ENCODE results near the gene ARAF.

DNA sequence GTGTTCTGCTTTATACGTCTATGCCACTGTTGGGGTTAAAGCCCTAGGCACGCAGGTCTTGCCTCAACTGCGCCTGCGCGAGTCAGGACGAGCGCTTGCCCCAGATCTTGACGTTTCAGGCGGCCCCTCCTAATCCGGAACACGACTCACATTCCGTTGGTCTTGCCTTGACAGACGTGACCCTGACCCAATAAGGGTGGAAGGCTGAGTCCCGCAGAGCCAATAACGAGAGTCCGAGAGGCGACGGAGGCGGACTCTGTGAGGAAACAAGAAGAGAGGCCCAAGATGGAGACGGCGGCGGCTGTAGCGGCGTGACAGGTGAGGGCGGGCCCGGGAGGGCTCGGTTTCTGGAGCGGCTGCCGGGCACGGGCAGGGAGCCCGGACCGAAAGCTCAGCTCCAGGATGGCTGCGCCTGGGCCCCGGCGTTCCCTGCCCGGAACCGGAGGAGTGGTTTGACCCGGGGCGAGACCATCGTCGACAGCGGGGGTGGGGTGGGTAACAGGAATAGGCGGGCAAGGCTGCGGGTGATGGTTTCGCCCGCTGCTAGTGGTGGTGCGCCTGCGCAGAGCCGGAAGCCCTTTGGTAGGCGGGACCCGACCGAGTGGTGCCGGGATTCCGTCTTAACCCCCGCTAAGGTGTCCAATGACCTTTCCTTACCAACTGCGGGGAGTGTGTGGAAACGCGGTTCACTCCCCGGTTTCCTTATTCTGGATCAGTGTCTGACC, at the start of gene ARAF:
- TF ChIP-seq CTCF (conservative IDR thresholded peaks at IDR 0.05) (no peak), EZH2 (IDR thresholded peaks at IDR 0.05; ENCODE audit: low read depth) (no peak)
